HG03097 (cell line): ENCODE results near the gene ORAI1.
"Not testable (repeated sequence)": the region's sequence is repeated elsewhere in the genome, so short reads cannot be mapped to it uniquely, and the experiment has no call there.

Experiments
- ATAC-seq: cut with Tn5 transposase; IDR thresholded peaks from one replicate; pipeline ENCODE4 v1.9.1; 2021; ENCODE audit not compliant: unreplicated experiment, low FRiP score

Gene ORAI1

GRCh38 chr12:121641343-121641630, 15.0 kb downstream of the ORAI1 start:
- no peak for ATAC-seq

GRCh38 chr12:121648458-121649028, 22.2 kb downstream of the ORAI1 start:
- ATAC-seq, result no peak

- ATAC-seq, result no peak
Observed at GRCh38 chr12:121649322-121649721, 23.0 kb downstream of the ORAI1 start.

- ATAC-seq, result no peak
Observed at GRCh38 chr12:121649819-121650353, 23.6 kb downstream of the ORAI1 start.

GRCh38 chr12:121651320-121651719, 25.0 kb downstream of the ORAI1 start:
- ATAC-seq, result no peak

GRCh38 chr12:121652767-121653497, 26.6 kb downstream of the ORAI1 start:
- ATAC-seq, result no peak

GRCh38 chr12:121653999-121654398, 27.7 kb downstream of the ORAI1 start:
- no peak for ATAC-seq

- ATAC-seq, result no peak
Observed at GRCh38 chr12:121656122-121656521, 29.8 kb downstream of the ORAI1 start.

- ATAC-seq, result no peak
Observed at GRCh38 chr12:121657305-121658008, 31.1 kb downstream of the ORAI1 start.

GRCh38 chr12:121661353-121662105, 35.2 kb downstream of the ORAI1 start:
- not testable (repeated sequence) for ATAC-seq

GRCh38 chr12:121663610-121663929, 37.2 kb downstream of the ORAI1 start:
- ATAC-seq, result no peak

GRCh38 chr12:121666829-121667228, 40.5 kb downstream of the ORAI1 start:
- not testable (repeated sequence) for ATAC-seq

GRCh38 chr12:121668750-121669520, 42.6 kb downstream of the ORAI1 start:
- ATAC-seq, result no peak

- ATAC-seq, result no peak
Observed at GRCh38 chr12:121669521-121669900, 43.2 kb downstream of the ORAI1 start, which contains the start of gene MORN3. TSS of gene MORN3 (minus strand) at chr12:121669654. CDS start at chr12:121669483, 171 bp downstream.

- ATAC-seq, result no peak
Observed at GRCh38 chr12:121673013-121673511, 46.7 kb downstream of the ORAI1 start.

GRCh38 chr12:121676190-121676589, 49.9 kb downstream of the ORAI1 start:
- no peak for ATAC-seq

- no peak for ATAC-seq
Observed at GRCh38 chr12:121678305-121678704, 52.0 kb downstream of the ORAI1 start.

- ATAC-seq, result no peak
Observed at GRCh38 chr12:121678716-121679300, 52.5 kb downstream of the ORAI1 start.

GRCh38 chr12:121679661-121680197, 53.4 kb downstream of the ORAI1 start:
- not testable (repeated sequence) for ATAC-seq
